K562 treated with DMSO at 1 percent for 12 hours (cell line): ENCODE results near the gene SPATA22. TPM values are rescaled to one million over a fixed set of nuclear protein-coding genes. Genes with fewer than 3 reads are reported as not detected.

Experiments
- total RNA-seq: library from RNA; unstranded; fragments of 300-600 nt; gene quantifications from 2 replicates; pipeline ENCODE4 v1.2.3, GENCODE V29; 2022; ENCODE audit not compliant: insufficient read depth

The SPATA22 gene
- total RNA-seq, result 0.53 TPM in 1 of 2 replicates, not detected in the other

GRCh38 chr17:3471599-3471998, at the start of gene SPATA22:
SPATA22 (minus strand) TSS chr17:3471819; CDS start chr17:3469325, 2,494 bp downstream.

GRCh38 chr17:3475812-3476610, 4.4 kb upstream of the SPATA22 start, which contains the start of gene ASPA:
ASPA (plus strand) TSS chr17:3475997; CDS start chr17:3476160, 163 bp downstream.

GRCh38 chr17:3433741-3434140, 37.9 kb downstream of the SPATA22 start, which contains the start of gene OR1E2:
OR1E2 (minus strand) TSS chr17:3433841; CDS start chr17:3433841, 0 bp downstream.

GRCh38 chr17:3411070-3411469, 60.5 kb downstream of the SPATA22 start, which contains the start of gene OR3A3:
OR3A3 (plus strand) TSS chr17:3411370.

GRCh38 chr17:3398310-3398709, 73.3 kb downstream of the SPATA22 start, which contains the start of gene OR1E1:
OR1E1 (minus strand) TSS chr17:3398410; CDS start chr17:3398410, 0 bp downstream.

Other genes with a start within 250 kb of the SPATA22 start
- gene OR3A1, start 173.5 kb downstream of the SPATA22 start, total RNA-seq, result not detected in 2 replicates
- gene OR3A2, start 85.5 kb downstream of the SPATA22 start, total RNA-seq, result not detected in 2 replicates
- not detected in 2 replicates for gene OR1E1, start 73.4 kb downstream of the SPATA22 start, total RNA-seq
- not detected in 2 replicates for gene OR3A3, start 60.4 kb downstream of the SPATA22 start, total RNA-seq
- not detected in 2 replicates for gene OR1E2, start 38.0 kb downstream of the SPATA22 start, total RNA-seq
- gene ASPA, start 4.2 kb upstream of the SPATA22 start, total RNA-seq, result not detected in 2 replicates
- not detected in 2 replicates for gene TRPV3, start 86.0 kb upstream of the SPATA22 start, total RNA-seq
- gene TRPV1, start 137.6 kb upstream of the SPATA22 start, total RNA-seq, result 0.55 and 1.6 TPM in 2 replicates
- 11.5 and 22.0 TPM in 2 replicates for gene SHPK, start 164.4 kb upstream of the SPATA22 start, total RNA-seq
- 13.6 and 28.7 TPM in 2 replicates for gene CTNS, start 164.9 kb upstream of the SPATA22 start, total RNA-seq
- gene TAX1BP3, start 196.8 kb upstream of the SPATA22 start, total RNA-seq, result 44.2 and 50.8 TPM in 2 replicates
- 137 and 157 TPM in 2 replicates for gene EMC6, start 197.0 kb upstream of the SPATA22 start, total RNA-seq
- gene P2RX5, start 224.3 kb upstream of the SPATA22 start, total RNA-seq, result not detected in 2 replicates